GM12891 (cell line): Measurements from ENCODE around the gene MYL5.

Experiments
- DNase-seq: peaks from one replicate; pipeline ENCODE4 v3.0.0; 2011; ENCODE audit warnings: low spot score; ENCODE audit not compliant: insufficient read length
- FAIRE-seq: peaks from 2 replicates; lab custom pipeline; 2011; peaks lifted over from hg19 to GRCh38; lab: Jason Lieb, UNC
- PAX5 ChIP-seq: IDR thresholded peaks from 2 replicates; pipeline ENCODE4 v1.6.1; 2011; ENCODE audit warnings: low read length, moderate library complexity, mild to moderate bottlenecking; ENCODE audit not compliant: insufficient read depth, severe bottlenecking
- POLR2A ChIP-seq: IDR thresholded peaks from 2 replicates; pipeline ENCODE4 v1.6.1; 2011; ENCODE audit warnings: low read depth, low read length, control low read depth
- POLR2AphosphoS5 ChIP-seq: IDR thresholded peaks from 2 replicates; pipeline ENCODE4 v1.6.1; 2011; ENCODE audit warnings: low read depth, low read length, control low read depth
- POU2F2 ChIP-seq: IDR thresholded peaks from 2 replicates; pipeline ENCODE4 v1.6.1; 2011; ENCODE audit warnings: low read depth, mild to moderate bottlenecking, control low read depth, low read length, moderate library complexity
- SPI1 ChIP-seq: IDR thresholded peaks from 2 replicates; pipeline ENCODE4 v1.6.1; 2011; ENCODE audit warnings: low read depth, low read length, control low read depth
- TAF1 ChIP-seq: IDR thresholded peaks from 2 replicates; pipeline ENCODE4 v1.6.1; 2011; ENCODE audit warnings: low read depth, low read length, control low read depth

The MYL5 gene

GRCh38 chr4:717601-718320 lies 43.4 kb downstream of the MYL5 start:
- TF ChIP-seq POU2F2 (no peak), SPI1 (no peak), POLR2AphosphoS5 (no peak), PAX5 (no peak), TAF1 (no peak), POLR2A (no peak)
- no peak for FAIRE-seq

GRCh38 chr4:718460-718859 lies 44.1 kb downstream of the MYL5 start:
- no peak for FAIRE-seq
- no peak for DNase-seq
- TF ChIP-seq SPI1 (no peak), POLR2AphosphoS5 (no peak), POLR2A (no peak), POU2F2 (no peak), PAX5 (no peak), TAF1 (no peak)

More at GRCh38 chr4:717601-718320, 43.4 kb downstream of the MYL5 start:
- no peak for DNase-seq

GRCh38 chr4:720111-720860 lies 45.9 kb downstream of the MYL5 start:
- FAIRE-seq (no peak), DNase-seq (no peak)
- TF ChIP-seq TAF1 = no peak
- no peak for TF ChIP-seq POLR2A
- TF ChIP-seq POLR2AphosphoS5 = no peak
- no peak for TF ChIP-seq PAX5
- no peak for TF ChIP-seq POU2F2
- no peak for TF ChIP-seq SPI1

- FAIRE-seq (no peak), DNase-seq (no peak)
- TF ChIP-seq POU2F2 = no peak
- TF ChIP-seq SPI1 = no peak
- no peak for TF ChIP-seq PAX5
- no peak for TF ChIP-seq POLR2AphosphoS5
- no peak for TF ChIP-seq TAF1
- TF ChIP-seq POLR2A = no peak
Measured at GRCh38 chr4:721261-722168, 47.2 kb downstream of the MYL5 start.

- TF ChIP-seq POU2F2 (no peak), TAF1 (no peak), POLR2A (no peak), PAX5 (no peak), SPI1 (no peak)
- FAIRE-seq = no peak
- no peak for DNase-seq
Measured at GRCh38 chr4:722169-722725, 47.9 kb downstream of the MYL5 start.

GRCh38 chr4:722851-723360 lies 48.6 kb downstream of the MYL5 start:
- DNase-seq (no peak), FAIRE-seq (no peak)
- TF ChIP-seq POLR2A = no peak
- TF ChIP-seq POU2F2 = no peak
- no peak for TF ChIP-seq POLR2AphosphoS5
- TF ChIP-seq PAX5 = no peak
- TF ChIP-seq SPI1 = no peak
- no peak for TF ChIP-seq TAF1

GRCh38 chr4:723751-724530 lies 49.6 kb downstream of the MYL5 start:
- no peak for FAIRE-seq
- TF ChIP-seq SPI1 (no peak), POLR2AphosphoS5 (no peak), POU2F2 (no peak), TAF1 (no peak)
- DNase-seq = no peak
